IPS-20b (cell line): ENCODE data around the gene CCNY.

Source experiments
- H3K27ac ChIP-seq: one replicate; pipeline ENCODE4 v1.5.1; 2013; ENCODE audit warnings: low read length
- H3K27me3 ChIP-seq: 2 replicates; pipeline ENCODE4 v1.6.1; 2013; ENCODE audit warnings: mild to moderate bottlenecking, low read length, inconsistent platforms; ENCODE audit not compliant: insufficient read depth
- H3K36me3 ChIP-seq: 2 replicates; pipeline ENCODE4 v1.6.1; 2013; ENCODE audit warnings: low read depth, mild to moderate bottlenecking, inconsistent platforms, low read length, moderate library complexity; ENCODE audit not compliant: insufficient read depth
- H3K4me1 ChIP-seq: 2 replicates; pipeline ENCODE4 v1.6.1; 2013; ENCODE audit warnings: mild to moderate bottlenecking, control low read depth, inconsistent platforms, low read length, moderate library complexity; ENCODE audit not compliant: insufficient read depth
- H3K4me3 ChIP-seq: 2 replicates; pipeline ENCODE4 v1.5.1; 2013; ENCODE audit warnings: mild to moderate bottlenecking, low read length, inconsistent platforms
- H3K9ac ChIP-seq: 2 replicates; pipeline ENCODE4 v1.6.1; 2013; ENCODE audit warnings: low read depth, mild to moderate bottlenecking, inconsistent platforms, low read length, moderate library complexity
- H3K9me3 ChIP-seq: 2 replicates; pipeline ENCODE4 v1.6.1; 2013; ENCODE audit warnings: mild to moderate bottlenecking, low read depth, low read length, inconsistent platforms; ENCODE audit not compliant: insufficient read depth

Gene CCNY

GRCh38 chr10:35372329-35372728 is 36.0 kb downstream of the CCNY start:
- no peak overlapping the region for H3K4me3 ChIP-seq
- H3K36me3 ChIP-seq, result no peaks in the 10 kb centered on the region
- no peak overlapping the region for H3K9ac ChIP-seq
- no peaks in the 10 kb centered on the region for H3K27me3 ChIP-seq
- peaks cover 8% of the 10 kb centered on the region; the same call in 1 of the 2 replicates for H3K4me1 ChIP-seq
- no peaks in the 10 kb centered on the region for H3K9me3 ChIP-seq
- H3K27ac ChIP-seq, result no peak overlapping the region

DNA sequence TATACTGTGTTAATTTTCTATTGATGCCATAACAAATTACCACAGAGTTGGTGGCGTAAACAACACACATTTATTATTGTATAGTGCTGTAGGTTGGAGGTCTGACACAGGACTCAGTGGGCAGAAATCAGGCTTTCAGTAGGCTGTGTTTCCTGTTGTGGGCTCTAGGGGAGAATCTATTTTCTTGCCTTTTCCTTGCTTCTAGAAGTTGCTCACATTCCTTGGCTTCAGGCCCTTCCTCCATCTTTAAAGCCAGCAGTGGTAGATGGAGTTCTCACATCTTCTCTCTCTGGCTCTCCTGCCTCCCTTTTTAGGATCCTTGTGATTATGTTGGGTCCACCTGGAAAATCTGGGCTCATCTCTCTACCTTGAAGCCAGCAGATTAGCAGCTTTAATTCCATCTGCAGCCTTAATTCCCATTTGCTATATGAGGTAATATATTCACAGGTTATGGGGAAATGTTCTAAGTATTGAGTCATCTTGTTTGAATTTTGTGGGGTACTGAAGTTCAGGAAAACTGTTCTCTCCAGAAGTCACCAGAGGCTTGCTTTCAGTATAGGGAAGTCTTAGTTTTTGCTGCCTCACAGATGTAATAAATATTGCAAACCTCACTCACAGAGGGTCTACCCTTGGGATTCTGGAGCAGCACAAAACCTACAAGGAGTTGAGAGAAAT is 38.9 kb downstream of the CCNY start:
- no peaks in the 10 kb centered on the region for H3K9me3 ChIP-seq
- H3K27me3 ChIP-seq, result no peaks in the 10 kb centered on the region
- no peak overlapping the region for H3K27ac ChIP-seq
- no peak overlapping the region for H3K4me3 ChIP-seq
- no peaks in the 10 kb centered on the region for H3K36me3 ChIP-seq
- peaks cover 21% of the 10 kb centered on the region; the same call in 1 of the 2 replicates for H3K4me1 ChIP-seq
- H3K9ac ChIP-seq, result no peak overlapping the region

- Histone ChIP-seq H3K4me1 (peaks cover 26% of the 10 kb centered on the region; the same call in 1 of the 2 replicates), H3K9ac (no peak overlapping the region), H3K27me3 (no peaks in the 10 kb centered on the region), H3K36me3 (no peaks in the 10 kb centered on the region), H3K4me3 (no peak overlapping the region), H3K9me3 (no peaks in the 10 kb centered on the region), H3K27ac (no peak overlapping the region)
These were observed 40.9 kb downstream of the CCNY start for GRCh38 chr10:35377050-35377728.

GRCh38 chr10:35378541-35379210 is 42.4 kb downstream of the CCNY start:
- Histone ChIP-seq H3K27ac (no peak overlapping the region), H3K4me3 (no peak overlapping the region), H3K4me1 (peaks cover 26% of the 10 kb centered on the region; the same call in 1 of the 2 replicates)

GRCh38 chr10:35379226-35380137 is 43.2 kb downstream of the CCNY start:
- H3K27ac ChIP-seq, result no peak overlapping the region
- no peaks in the 10 kb centered on the region for H3K36me3 ChIP-seq
- H3K4me3 ChIP-seq, result no peak overlapping the region
- H3K4me1 ChIP-seq, result peaks cover 26% of the 10 kb centered on the region; the same call in 1 of the 2 replicates
- no peaks in the 10 kb centered on the region for H3K9me3 ChIP-seq
- H3K27me3 ChIP-seq, result no peaks in the 10 kb centered on the region
- no peak overlapping the region; the same call in 1 of the 2 replicates for H3K9ac ChIP-seq

More at GRCh38 chr10:35378541-35379210, 42.4 kb downstream of the CCNY start:
- Histone ChIP-seq H3K27me3 (no peaks in the 10 kb centered on the region), H3K9ac (no peak overlapping the region; the same call in 1 of the 2 replicates), H3K9me3 (no peaks in the 10 kb centered on the region), H3K36me3 (no peaks in the 10 kb centered on the region)

- H3K9me3 ChIP-seq, result no peaks in the 10 kb centered on the region
- no peaks in the 10 kb centered on the region for H3K36me3 ChIP-seq
- no peaks in the 10 kb centered on the region for H3K27me3 ChIP-seq
- H3K9ac ChIP-seq, result no peak overlapping the region
- peaks cover 33% of the 10 kb centered on the region; the same call in 1 of the 2 replicates for H3K4me1 ChIP-seq
- no peak overlapping the region for H3K27ac ChIP-seq
- H3K4me3 ChIP-seq, result no peak overlapping the region
These were observed 45.8 kb downstream of the CCNY start for GRCh38 chr10:35382096-35382495.

- Histone ChIP-seq H3K4me1 (peaks cover 21% of the 10 kb centered on the region; the same call in 1 of the 2 replicates), H3K9me3 (no peaks in the 10 kb centered on the region; the same call in 1 of the 2 replicates), H3K9ac (no peak overlapping the region), H3K4me3 (no peak overlapping the region), H3K27ac (no peak overlapping the region), H3K36me3 (no peaks in the 10 kb centered on the region), H3K27me3 (no peaks in the 10 kb centered on the region)
These were observed 48.1 kb downstream of the CCNY start for GRCh38 chr10:35384265-35384868.

- H3K27ac ChIP-seq, result peak overlapping the region; percentile 13
- no peaks in the 10 kb centered on the region for H3K27me3 ChIP-seq
- no peaks in the 10 kb centered on the region for H3K36me3 ChIP-seq
- H3K4me3 ChIP-seq, result no peak overlapping the region
- peaks cover 10% of the 10 kb centered on the region; the same call in 1 of the 2 replicates for H3K4me1 ChIP-seq
- peaks cover 19% of the 10 kb centered on the region for H3K9me3 ChIP-seq
- H3K9ac ChIP-seq, result no peak overlapping the region
These were observed 50.4 kb downstream of the CCNY start for GRCh38 chr10:35386594-35387174.

DNA sequence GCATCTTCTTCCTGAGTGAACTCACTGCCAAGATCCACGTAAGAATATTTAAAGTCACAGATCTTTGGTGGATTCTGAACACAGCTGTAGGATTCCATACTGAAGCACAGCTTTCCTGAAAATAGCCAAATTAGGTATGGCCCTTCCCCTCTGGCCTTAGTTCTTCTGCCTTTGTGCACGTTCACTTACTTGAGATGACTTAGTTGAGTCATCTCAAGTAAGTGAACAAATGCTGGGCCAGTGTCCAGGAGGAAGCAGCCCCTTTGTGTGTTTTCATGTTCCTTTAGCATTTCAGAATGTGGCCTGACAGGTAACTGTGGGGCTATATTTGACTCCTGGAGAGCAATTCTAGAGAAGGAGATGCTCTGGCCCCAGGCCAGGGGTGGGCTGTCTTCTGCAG is 51.5 kb downstream of the CCNY start:
- Histone ChIP-seq H3K9me3 (peaks cover 19% of the 10 kb centered on the region), H3K4me1 (peaks cover 14% of the 10 kb centered on the region; the same call in 1 of the 2 replicates), H3K4me3 (no peak overlapping the region), H3K36me3 (no peaks in the 10 kb centered on the region), H3K27me3 (no peaks in the 10 kb centered on the region), H3K27ac (no peak overlapping the region), H3K9ac (no peak overlapping the region)

DNA sequence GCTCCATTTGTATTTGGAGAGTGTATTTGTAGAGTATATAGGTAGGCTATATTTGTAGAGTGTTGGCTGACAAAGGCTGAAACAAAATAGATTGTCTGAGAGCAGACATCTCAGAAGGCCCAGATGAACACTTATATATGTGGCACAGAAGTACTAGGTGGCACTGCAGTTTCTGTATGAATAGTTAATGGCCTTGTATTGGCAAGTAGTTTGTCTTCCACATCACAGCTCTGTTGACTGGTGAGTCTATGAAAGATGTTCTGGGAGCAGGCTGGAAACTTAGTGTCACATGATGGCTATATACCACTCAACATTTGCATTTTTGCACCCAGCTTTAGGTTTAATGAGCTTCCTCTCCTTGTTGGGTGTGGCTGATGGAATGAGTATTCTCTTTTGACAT is 51.9 kb downstream of the CCNY start:
- Histone ChIP-seq H3K4me1 (peaks cover 18% of the 10 kb centered on the region; the same call in 1 of the 2 replicates), H3K27me3 (no peaks in the 10 kb centered on the region), H3K36me3 (no peaks in the 10 kb centered on the region), H3K9ac (no peak overlapping the region), H3K4me3 (no peak overlapping the region), H3K27ac (no peak overlapping the region), H3K9me3 (peaks cover 19% of the 10 kb centered on the region)
